GM21381 (cell line): ENCODE measurements around the gene IGSF9.

Source experiments
- ATAC-seq: cut with Tn5 transposase; IDR thresholded peaks from one replicate; pipeline ENCODE4 v1.9.1; 2021; ENCODE audit warnings: mild to moderate bottlenecking, moderate library complexity; ENCODE audit not compliant: unreplicated experiment

Gene IGSF9

GRCh38 chr1:159945483-159946241 lies at the start of gene IGSF9:
Gene IGSF9, minus strand, starts transcription at chr1:159945613. Its CDS starts 2,159 bp downstream, at chr1:159943454.
- no peak for ATAC-seq

- ATAC-seq = no peak
Observed at GRCh38 chr1:159994896-159995295, 49.5 kb upstream of the IGSF9 start.

GRCh38 chr1:159993911-159994310 lies 48.5 kb upstream of the IGSF9 start:
- ATAC-seq = no peak

- ATAC-seq = no peak
Observed at GRCh38 chr1:159992161-159992560, 46.7 kb upstream of the IGSF9 start.

- no peak for ATAC-seq
Observed at GRCh38 chr1:159991513-159991912, 46.1 kb upstream of the IGSF9 start.

GRCh38 chr1:159990005-159990404 lies 44.6 kb upstream of the IGSF9 start:
- ATAC-seq = no peak

- ATAC-seq = no peak
Observed at GRCh38 chr1:159989581-159989980, 44.2 kb upstream of the IGSF9 start.

- no peak for ATAC-seq
Observed at GRCh38 chr1:159988006-159988405, 42.6 kb upstream of the IGSF9 start.

- no peak for ATAC-seq
Observed at GRCh38 chr1:159987186-159987585, 41.8 kb upstream of the IGSF9 start.

- ATAC-seq = no peak
Observed at GRCh38 chr1:159986531-159986930, 41.1 kb upstream of the IGSF9 start.

GRCh38 chr1:159986093-159986492 lies 40.7 kb upstream of the IGSF9 start:
- no peak for ATAC-seq

- ATAC-seq = no peak
Observed at GRCh38 chr1:159985473-159985872, 40.1 kb upstream of the IGSF9 start.

- ATAC-seq = no peak
Observed at GRCh38 chr1:159983681-159984080, 38.3 kb upstream of the IGSF9 start.

- ATAC-seq = no peak
Observed at GRCh38 chr1:159982280-159982679, 36.9 kb upstream of the IGSF9 start.

GRCh38 chr1:159981351-159982055 lies 36.1 kb upstream of the IGSF9 start:
- no peak for ATAC-seq

- no peak for ATAC-seq
Observed at GRCh38 chr1:159980786-159981185, 35.4 kb upstream of the IGSF9 start.

GRCh38 chr1:159980076-159980475 lies 34.7 kb upstream of the IGSF9 start:
- ATAC-seq = no peak

GRCh38 chr1:159979257-159979656 lies 33.8 kb upstream of the IGSF9 start:
- ATAC-seq = no peak

- ATAC-seq = no peak
Observed at GRCh38 chr1:159978107-159978398, 32.6 kb upstream of the IGSF9 start.

- ATAC-seq = no peak
Observed at GRCh38 chr1:159977364-159978106, 32.1 kb upstream of the IGSF9 start.

GRCh38 chr1:159974350-159974965 lies 29.0 kb upstream of the IGSF9 start:
- ATAC-seq = no peak
